Measurements from ENCODE around the gene CHCHD5. TPM values are rescaled to one million over a fixed set of nuclear protein-coding genes. Genes with fewer than 3 reads are reported as not detected.
"Not testable (repeated sequence)": the region's sequence is repeated elsewhere in the genome, so short reads cannot be mapped to it uniquely, and the experiment has no call there.

CHCHD5 gene
- total and polyA plus RNA-seq, 10 donors = 11.9 to 34.8 (median 18.9) TPM

DNA sequence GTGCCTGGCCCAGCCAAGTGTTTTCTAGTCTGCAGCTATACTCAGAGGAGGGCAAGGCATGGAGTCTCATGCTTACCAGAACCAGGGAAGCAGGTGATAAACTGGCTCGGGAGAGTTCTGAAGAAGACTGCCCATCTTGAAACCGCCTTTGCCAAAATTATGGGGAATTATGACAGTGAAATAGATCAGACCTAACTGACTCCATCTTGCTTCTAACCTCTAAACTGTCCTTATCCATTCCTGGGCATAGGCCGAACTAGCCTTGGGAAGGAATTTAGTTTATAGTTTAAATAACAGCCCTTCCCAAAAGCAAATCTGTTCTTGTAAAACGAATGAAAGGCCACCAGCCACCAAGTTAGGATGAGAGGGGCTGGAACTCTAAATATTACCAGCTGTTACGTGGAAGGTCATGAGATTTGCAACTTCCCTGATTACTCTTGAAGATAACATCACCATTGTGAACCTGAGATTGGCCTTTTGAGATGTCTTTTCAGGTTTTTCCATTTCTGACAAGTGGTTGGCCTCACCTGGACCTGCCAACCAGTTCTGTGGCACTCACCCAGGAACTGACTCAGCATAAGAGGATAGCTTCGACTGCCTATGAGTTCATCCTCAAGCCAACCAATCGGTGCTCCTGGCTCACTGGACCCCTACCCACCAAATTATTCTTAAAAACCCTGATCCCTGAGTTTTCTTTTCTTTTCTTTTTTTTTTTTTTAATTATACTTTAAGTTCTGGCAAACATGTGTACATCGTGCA, 23.4 kb downstream of the CHCHD5 start:
- no peak overlapping the region for H3K4me3 ChIP-seq
- peaks cover 0 to 11% (median 0%) of the 10 kb centered on the region in 8 donors for H3K9me3 ChIP-seq
- H3K27me3 ChIP-seq (replicated peaks in 1 of 7) = no peaks in the 10 kb centered on the region
- no peak overlapping the region for H3K27ac ChIP-seq
- no peaks in the 10 kb centered on the region for H3K36me3 ChIP-seq
- H3K4me1 ChIP-seq = no peaks in the 10 kb centered on the region
- DNase-seq = peak; percentile 22
- TF ChIP-seq POLR2A (IDR thresholded peaks at IDR 0.05) (no peak), POLR2AphosphoS5 (IDR thresholded peaks at IDR 0.05) (no peak)
- TF ChIP-seq, protein P1, sequence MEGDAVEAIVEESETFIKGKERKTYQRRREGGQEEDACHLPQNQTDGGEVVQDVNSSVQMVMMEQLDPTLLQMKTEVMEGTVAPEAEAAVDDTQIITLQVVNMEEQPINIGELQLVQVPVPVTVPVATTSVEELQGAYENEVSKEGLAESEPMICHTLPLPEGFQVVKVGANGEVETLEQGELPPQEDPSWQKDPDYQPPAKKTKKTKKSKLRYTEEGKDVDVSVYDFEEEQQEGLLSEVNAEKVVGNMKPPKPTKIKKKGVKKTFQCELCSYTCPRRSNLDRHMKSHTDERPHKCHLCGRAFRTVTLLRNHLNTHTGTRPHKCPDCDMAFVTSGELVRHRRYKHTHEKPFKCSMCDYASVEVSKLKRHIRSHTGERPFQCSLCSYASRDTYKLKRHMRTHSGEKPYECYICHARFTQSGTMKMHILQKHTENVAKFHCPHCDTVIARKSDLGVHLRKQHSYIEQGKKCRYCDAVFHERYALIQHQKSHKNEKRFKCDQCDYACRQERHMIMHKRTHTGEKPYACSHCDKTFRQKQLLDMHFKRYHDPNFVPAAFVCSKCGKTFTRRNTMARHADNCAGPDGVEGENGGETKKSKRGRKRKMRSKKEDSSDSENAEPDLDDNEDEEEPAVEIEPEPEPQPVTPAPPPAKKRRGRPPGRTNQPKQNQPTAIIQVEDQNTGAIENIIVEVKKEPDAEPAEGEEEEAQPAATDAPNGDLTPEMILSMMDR (IDR thresholded peaks at IDR 0.05 in 8 of 11, conservative IDR thresholded peaks at IDR 0.05 in 3 of 11) = no peak
- intact Hi-C loops (cut with DNase I; ENCODE audit: low total_unique reads) = no loop called here
- WGBS, 5 donors = 81 to 92% (median 83%) methylated on average over 8 of the region's 8 CpGs

DNA sequence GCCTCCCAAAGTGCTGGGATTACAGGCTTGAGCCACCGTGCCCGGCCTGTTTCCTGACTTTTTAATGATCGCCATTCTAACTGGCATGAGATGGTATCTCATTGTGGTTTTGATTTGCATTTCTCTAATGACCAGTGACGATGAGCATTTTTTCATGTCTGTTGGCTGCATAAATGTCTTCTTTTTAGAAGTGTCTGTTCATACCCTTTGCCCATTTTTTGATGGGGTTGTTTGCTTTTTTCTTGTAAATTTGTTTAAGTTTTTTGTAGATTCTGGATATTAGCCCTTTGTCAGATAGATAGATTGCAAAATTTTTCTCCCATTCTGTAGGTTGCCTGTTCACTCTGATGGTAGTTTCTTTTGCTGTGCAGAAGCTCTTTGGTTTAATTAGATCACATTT, 24.9 kb downstream of the CHCHD5 start:
- whole genome bisulfite sequencing, 5 donors = 88 to 97% (median 93%) methylated on average over 4 of the region's 4 CpGs
- H3K4me1 ChIP-seq; H3K27ac ChIP-seq; DNase-seq; H3K27me3 ChIP-seq (replicated peaks in 1 of 7); intact Hi-C loops (cut with DNase I; ENCODE audit: low total_unique reads); H3K4me3 ChIP-seq; H3K36me3 ChIP-seq: not testable (repeated sequence)
- peaks cover 0 to 11% (median 0%) of the 10 kb centered on the region in 8 donors for H3K9me3 ChIP-seq

DNA sequence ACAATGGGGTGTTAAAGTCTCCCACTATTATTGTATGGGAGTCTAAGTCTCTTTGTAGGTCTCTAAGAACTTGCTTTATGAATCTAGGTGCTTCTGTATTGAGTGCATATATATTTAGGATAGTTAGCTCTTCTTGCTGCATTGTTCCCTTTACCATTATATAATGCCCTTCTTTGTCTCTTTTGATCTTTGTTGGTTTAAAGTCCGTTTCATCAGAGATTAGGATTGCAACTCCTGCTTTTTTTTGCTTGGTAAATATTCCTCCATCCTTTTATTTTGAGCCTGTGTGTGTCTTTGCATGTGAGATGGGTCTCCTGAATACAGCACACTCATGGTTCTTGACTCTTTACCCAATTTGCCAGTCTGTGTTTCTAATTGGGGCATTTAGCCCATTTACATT, 27.9 kb downstream of the CHCHD5 start:
- 83 to 100% (median 88%) methylated on average over 1 of the region's 1 CpG for WGBS, 5 donors
- H3K36me3 ChIP-seq; H3K4me3 ChIP-seq; H3K27me3 ChIP-seq (replicated peaks in 1 of 7); intact Hi-C loops (cut with DNase I; ENCODE audit: low total_unique reads); H3K27ac ChIP-seq; H3K4me1 ChIP-seq; DNase-seq: not testable (repeated sequence)
- H3K9me3 ChIP-seq = peaks cover 0 to 11% (median 0%) of the 10 kb centered on the region in 8 donors

DNA sequence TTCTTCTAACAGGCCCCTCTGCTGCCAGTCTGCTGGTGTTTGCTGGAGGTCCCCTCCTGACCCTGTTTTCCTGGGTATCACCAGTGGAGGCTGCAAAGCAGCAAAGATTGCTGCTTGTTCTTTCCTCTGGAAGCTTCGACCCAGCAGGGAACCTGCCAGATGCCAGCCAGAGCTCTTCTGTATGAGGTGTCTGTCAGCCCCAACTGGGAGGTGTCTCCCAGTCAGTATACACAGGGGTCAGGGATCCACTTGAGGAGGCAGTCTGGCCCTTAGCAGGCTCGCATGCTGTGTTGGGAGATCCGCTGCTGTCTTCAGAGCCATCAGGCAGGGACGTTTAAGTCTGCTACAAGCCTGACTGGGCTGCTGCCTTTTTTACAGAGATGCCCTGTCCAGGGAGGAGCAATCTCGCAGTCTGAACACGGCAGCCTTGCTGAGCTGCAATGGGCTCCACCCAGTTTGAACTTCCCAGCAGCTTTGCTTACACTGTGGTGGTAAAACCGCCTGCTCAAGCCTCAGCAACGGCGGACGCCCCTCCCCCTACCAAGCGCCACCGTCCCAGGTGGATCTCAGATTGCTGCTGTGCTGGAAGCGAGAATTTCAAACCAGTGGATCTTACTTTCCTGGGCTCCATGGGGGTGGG, 29.9 kb downstream of the CHCHD5 start:
- DNase-seq = peak; percentile 45
- H3K4me3 ChIP-seq = no peak overlapping the region
- no peaks in the 10 kb centered on the region for H3K4me1 ChIP-seq
- intact Hi-C loops (cut with DNase I; ENCODE audit: low total_unique reads) = no loop called here
- H3K27me3 ChIP-seq (replicated peaks in 1 of 7) = no peaks in the 10 kb centered on the region
- WGBS, 5 donors = 77 to 96% (median 82%) methylated on average over 7 to 13 of the region's 13 CpGs
- H3K27ac ChIP-seq = no peak overlapping the region
- H3K9me3 ChIP-seq = peaks cover 0 to 7% (median 0%) of the 10 kb centered on the region in 8 donors
- TF ChIP-seq POLR2A (IDR thresholded peaks at IDR 0.05) = no peak
- no peak for TF ChIP-seq POLR2AphosphoS5 (IDR thresholded peaks at IDR 0.05)
- TF ChIP-seq, protein P1 (IDR thresholded peaks at IDR 0.05 in 8 of 11, conservative IDR thresholded peaks at IDR 0.05 in 3 of 11) = no peak
- peaks cover 0 to 9% (median 0%) of the 10 kb centered on the region in 6 donors for H3K36me3 ChIP-seq

DNA sequence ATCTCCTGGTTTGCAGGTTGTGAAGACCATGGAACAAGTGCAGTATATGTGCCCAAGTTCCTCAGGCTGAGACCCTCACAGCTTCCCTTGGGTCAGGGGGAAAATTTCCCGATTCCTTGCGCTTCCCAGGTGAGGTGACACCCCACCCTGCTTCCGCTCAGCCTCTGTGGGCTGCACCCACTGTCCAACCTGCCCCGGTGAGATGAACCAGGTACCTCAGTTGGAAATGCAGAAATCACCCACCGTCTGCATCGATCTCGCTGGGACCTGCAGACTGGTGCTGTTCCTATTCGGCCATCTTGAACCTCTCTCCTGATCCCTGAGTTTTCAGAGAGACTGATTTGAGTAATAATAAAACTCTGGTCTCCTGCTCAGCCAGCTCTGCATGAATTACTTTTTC, 30.6 kb downstream of the CHCHD5 start:
- 94 to 97% (median 96%) methylated on average over 8 of the region's 8 CpGs for WGBS, 5 donors
- peak; percentile 32 for DNase-seq
- intact Hi-C loops (cut with DNase I; ENCODE audit: low total_unique reads) = no loop called here
- Histone ChIP-seq H3K9me3 (no peaks in the 10 kb centered on the region), H3K27ac (no peak overlapping the region), H3K4me1 (no peaks in the 10 kb centered on the region), H3K27me3 (replicated peaks in 1 of 7) (no peaks in the 10 kb centered on the region), H3K4me3 (no peak overlapping the region), H3K36me3 (peaks cover 0 to 9% (median 0%) of the 10 kb centered on the region in 6 donors)
- TF ChIP-seq POLR2AphosphoS5 (IDR thresholded peaks at IDR 0.05) = no peak
- TF ChIP-seq, protein P1 (IDR thresholded peaks at IDR 0.05 in 8 of 11, conservative IDR thresholded peaks at IDR 0.05 in 3 of 11) = no peak
- TF ChIP-seq POLR2A (IDR thresholded peaks at IDR 0.05) = no peak

DNA sequence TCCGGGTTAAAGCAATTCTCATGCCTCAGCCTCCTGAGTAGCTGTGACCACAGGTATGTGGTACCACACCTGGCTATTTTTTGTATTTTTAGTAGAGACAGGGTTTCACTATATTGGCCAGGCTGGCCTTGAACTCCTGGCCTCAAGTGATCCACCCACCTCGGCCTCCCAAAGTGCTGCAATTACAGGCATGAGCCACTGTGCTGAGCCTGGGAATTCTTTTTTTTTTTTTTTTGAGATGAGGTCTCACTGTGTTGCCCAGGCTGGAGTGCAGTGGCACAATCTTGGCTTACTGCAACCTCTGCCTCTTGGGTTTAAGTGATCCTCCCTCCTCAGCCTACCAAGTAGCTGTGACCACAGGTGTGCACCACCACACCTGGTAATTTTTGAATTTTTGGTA, 31.4 kb downstream of the CHCHD5 start:
- 83 to 91% (median 89%) methylated on average over 2 of the region's 2 CpGs for WGBS, 5 donors
- intact Hi-C loops (cut with DNase I; ENCODE audit: low total_unique reads); H3K4me3 ChIP-seq; H3K36me3 ChIP-seq; H3K4me1 ChIP-seq; H3K9me3 ChIP-seq; H3K27me3 ChIP-seq (replicated peaks in 1 of 7); H3K27ac ChIP-seq: not testable (repeated sequence)
- peak; percentile 7 for DNase-seq

All from spleen (tissue), 11 donors.